Skeletal muscle cell (primary cell): ENCODE data around the gene CLSTN2.

ENCODE experiments used
- DNase-seq: peaks from one replicate; pipeline ENCODE4 v3.0.0-alpha.2; 2010; ENCODE audit warnings: low read depth
- H3K4me3 ChIP-seq: 2 replicates; pipeline ENCODE4 v1.5.1; 2011; ENCODE audit warnings: low read depth, mild to moderate bottlenecking, control low read depth, low read length, moderate library complexity

Gene CLSTN2

DNA sequence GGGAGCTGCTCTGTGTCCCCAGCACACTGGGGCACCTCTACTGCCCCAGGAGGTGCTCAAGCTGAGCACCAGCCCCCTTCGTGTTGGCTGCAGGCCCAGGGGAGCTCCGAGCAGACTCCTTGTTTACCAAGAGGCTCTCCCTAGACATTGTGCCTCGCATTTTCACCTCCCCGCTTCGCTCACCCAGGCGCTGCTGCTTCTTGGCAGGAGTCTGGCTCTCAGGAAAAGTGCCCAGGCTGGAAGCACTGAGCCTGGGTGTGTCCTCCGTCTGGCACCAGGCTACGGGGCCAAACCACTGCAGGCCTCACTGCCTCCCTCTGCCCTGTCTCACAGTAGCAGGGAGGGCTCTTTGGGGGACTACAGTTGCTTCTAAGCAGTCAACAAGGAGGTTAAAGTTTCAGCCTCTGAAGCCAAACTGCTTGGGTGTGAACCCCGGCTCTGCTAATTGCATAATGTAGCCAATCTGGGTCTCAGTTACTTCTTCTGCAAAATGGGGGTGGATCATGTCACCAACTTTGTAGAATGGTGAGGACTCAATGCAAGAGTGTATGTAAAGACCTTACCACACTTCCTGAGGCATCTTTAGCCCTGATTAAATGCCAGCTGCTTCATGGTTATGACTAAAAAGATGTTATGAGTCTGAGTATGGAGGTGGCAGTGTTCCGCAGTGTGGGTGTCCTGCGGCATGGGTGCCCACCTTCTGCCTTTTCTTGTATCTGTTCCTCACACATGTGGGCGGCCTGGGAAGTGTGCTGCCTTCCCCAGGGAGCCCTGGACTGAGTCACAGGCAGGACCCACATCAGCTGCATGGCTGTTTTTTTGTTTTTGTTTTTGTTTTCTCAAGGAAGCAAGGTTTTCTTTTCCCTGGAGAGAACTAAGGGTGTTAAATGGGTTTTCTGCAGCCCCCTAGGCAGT is 88.9 kb downstream of the CLSTN2 start:
- no peak for DNase-seq
- no peak overlapping the region for H3K4me3 ChIP-seq

DNA sequence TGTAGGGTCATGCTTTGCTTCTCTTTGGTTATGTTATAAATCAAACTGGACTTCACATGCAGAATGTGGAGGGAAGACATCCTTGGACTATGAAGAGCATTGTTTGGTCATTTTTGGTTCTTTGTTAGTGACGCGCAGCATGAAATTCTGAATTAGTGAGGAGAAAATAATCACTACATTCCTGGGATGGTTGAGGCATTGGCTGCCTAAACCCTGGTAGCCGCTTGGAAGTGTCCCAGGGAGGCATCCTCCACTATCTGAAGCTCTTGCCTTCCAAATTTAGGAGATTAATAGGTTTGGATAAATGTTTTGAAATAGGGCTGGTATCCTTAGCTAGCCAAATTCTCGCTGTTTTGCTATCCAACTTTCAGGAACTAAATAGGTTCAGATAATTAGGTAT is 96.2 kb downstream of the CLSTN2 start:
- H3K4me3 ChIP-seq: no peak overlapping the region
- no peak for DNase-seq

DNA sequence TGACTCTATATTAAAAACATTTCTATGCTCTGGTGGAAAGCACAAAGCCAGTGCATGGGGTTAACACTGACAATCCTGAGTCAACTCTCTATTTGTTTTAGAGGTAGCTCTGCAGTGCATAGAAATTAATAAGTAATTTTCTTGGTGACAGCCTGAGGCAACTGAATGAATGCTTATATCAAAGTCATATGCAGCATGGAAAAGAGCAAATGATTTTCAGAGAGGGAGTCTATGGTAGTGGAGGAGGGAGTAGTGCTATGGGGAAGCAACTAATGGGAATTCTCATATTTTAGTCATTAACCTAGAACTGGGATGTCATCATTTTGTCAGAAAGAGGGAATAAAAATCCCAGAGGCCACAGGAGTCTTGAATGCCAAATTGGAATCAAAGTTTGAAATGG is 99.1 kb downstream of the CLSTN2 start:
- DNase-seq: no peak
- no peak overlapping the region for H3K4me3 ChIP-seq

DNA sequence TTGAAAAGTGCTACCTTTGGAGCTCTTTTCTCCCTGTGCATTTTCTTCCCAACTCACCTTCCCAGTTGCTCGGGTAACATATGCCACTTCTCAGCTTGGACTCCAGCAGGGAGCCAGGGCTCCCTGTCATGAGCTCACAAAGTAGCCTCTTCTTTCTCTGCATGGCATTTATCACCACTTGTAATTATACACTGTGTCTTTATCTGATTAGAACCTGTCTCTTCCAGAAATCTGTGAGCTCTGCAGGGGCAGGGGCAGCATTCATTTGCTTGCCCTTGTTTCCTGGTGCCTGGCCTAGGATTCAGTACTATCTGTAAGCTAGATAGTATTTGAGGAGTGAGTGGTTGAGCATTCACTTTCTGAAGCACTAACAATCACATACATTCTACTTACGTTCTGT is 100.9 kb downstream of the CLSTN2 start:
- no peak overlapping the region for H3K4me3 ChIP-seq
- no peak for DNase-seq

GRCh38 chr3:140050396-140050795 is 115.4 kb downstream of the CLSTN2 start:
- H3K4me3 ChIP-seq: no peak overlapping the region
- DNase-seq: no peak

DNA sequence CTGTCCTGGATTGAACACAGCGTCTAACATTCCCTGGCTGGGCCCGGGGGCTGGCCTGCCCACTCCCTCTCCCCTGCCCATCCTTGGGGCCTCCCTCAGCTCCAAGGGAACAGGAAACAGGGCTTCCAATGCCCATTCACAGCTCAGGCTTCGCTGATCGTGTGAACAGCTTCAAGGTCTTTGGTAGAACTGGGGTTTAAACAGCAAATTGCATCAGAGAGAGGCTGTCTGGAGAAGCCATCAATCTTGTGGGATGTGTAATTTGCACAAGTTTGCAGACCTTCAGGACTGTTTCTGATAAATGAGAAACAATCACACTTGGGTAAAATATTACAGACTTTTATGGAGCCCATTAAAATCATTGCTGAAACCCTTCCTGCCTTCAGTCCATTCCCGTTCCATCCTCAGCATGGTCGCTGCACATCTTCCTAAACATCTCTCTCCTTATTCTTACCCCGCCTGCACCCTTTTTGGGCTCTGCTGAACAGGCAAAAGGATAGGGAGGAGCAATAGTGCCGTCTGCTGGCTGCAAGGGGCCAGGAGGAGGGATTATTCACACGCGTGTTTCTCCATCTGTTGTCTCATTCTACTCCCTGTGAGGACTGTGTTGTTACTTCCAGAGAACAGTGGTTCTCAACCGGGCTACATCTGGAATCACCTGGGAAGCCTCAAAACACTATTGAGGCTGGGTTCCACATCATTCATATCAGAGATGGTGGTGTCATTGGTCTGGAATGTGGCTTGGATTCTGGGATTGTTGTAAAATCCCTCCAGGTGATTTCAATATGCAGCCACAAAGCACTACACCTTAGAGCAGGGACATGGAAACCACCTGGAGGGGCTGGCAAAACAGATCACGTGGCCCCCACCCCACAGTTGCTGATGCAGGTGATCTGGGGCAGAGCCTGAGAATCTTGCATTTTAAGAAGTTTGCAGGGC is 116.3 kb downstream of the CLSTN2 start:
- H3K4me3 ChIP-seq: no peak overlapping the region
- DNase-seq: no peak

- no peak overlapping the region for H3K4me3 ChIP-seq
- DNase-seq: no peak
Measured at GRCh38 chr3:140052771-140053702, 118.1 kb downstream of the CLSTN2 start.

DNA sequence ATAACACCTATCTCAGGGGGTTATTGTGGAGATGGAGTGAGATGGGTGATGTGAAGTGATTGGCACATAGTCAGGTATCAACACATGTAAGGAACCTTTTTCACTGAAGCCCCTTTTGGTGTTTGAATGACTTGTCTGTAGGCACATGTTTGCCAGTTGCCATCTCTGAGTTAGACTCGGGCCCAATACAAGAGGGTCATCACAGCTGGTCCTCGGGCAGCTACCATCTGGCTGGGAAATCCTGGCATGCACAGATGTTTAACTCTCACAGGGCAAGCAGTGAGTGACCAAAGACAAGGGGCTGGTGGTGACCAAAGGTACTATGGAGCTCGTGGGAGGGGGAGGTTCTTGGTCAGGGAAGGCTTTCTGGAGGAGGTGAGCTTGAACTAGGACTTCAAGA is 118.8 kb downstream of the CLSTN2 start:
- H3K4me3 ChIP-seq: no peak overlapping the region

DNA sequence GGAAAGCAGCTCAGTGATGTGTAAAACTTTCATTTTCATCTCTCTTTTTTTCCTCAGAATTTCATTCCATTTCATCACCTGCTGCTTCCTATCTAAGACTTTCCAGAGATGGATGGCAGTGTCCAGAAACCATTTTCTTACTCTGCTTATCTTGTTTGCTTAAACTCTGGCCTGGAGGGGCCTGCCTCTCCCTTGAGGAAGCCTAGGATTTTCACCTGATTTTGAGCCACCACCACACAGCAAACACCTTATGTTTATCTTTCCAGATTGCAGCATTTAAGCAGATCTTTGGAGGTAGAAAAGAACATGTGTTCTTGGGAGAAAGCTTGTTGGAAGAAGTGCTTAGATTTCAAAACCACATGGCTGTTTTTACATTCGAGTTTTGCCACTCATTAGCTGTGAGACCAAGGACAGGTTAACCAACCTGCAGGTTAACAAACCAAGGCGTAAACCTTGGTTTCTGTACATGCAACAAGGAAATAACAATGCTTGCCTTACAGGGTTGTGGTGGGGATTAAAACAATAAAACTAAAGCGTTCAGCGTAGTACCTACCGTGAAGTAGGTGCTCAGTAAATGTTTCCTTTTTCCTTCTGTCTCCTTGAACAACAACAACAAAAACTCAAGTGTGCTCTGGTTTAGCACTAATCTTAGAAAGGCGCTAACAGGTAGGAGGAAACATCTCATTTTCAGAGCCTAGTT is 120.3 kb downstream of the CLSTN2 start:
- H3K4me3 ChIP-seq: no peak overlapping the region
- no peak for DNase-seq

More for the DNA sequence above, 118.8 kb downstream of the CLSTN2 start:
- no peak for DNase-seq

DNA sequence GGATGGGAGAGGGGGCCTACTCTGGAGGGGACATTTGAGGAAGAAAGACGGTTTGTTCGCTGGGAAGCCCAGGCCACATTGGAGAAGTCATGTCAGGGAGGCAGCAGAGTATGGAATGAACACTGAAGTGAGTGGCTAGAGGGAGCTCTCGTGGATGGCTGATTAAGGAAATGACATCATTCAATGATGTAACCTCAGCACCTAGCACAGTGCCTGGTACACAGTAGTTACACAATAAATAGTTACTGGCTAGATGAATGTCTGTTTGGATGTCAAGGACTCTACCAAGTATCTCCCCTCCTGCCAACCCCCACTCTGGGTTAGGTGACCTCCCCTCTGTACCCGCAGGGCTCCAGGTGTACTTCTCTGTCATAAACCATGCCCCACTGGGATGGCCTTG is 121.1 kb downstream of the CLSTN2 start:
- no peak overlapping the region for H3K4me3 ChIP-seq
- DNase-seq: no peak

- DNase-seq: no peak
- H3K4me3 ChIP-seq: no peak overlapping the region
Measured at GRCh38 chr3:140061211-140061610, 126.2 kb downstream of the CLSTN2 start.

DNA sequence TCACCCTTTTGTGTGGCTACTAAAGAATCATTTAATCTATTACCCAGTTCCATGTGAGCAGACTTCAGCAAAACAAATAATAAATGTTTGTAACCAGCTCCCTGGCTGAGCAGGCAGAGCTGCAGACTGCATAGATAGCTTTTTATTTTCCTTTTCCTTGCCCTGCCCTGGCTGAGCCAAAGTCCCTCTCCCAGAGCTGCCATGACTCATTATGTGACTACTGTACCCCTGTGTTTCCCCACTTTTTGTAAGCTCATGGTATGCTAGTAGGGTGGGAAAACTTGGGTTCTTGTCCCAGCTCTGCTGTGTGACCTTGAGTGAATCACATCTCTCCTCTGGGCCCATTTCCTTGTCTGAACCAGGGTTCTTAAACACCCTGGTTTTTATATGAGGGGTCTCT is 127.5 kb downstream of the CLSTN2 start:
- no peak for DNase-seq

DNA sequence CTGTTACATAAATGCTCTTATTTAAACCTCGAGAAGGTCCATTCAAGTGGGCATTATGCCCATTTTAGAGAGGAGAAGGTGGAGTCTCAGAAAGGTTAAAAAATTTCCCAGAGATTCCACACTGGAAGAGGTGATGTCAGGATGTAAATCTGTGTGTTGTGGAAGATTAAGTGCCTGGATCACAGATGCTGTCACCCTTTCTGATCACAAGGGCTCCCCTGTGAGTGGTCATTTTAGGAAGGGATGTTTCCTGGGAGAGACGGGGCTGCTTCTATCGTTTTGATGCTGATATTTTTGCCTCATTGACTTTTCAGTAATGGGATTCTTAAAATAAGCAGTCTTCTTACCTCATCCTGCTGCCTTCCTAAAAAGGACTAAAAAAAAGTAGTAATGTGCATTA is 132.5 kb downstream of the CLSTN2 start:
- DNase-seq: no peak

More for the DNA sequence above, 127.5 kb downstream of the CLSTN2 start:
- no peak overlapping the region for H3K4me3 ChIP-seq

GRCh38 chr3:140068494-140069017 is 133.6 kb downstream of the CLSTN2 start:
- no peak for DNase-seq
- H3K4me3 ChIP-seq: no peak overlapping the region

More for the DNA sequence above, 132.5 kb downstream of the CLSTN2 start:
- no peak overlapping the region for H3K4me3 ChIP-seq

GRCh38 chr3:140073278-140074045 is 138.5 kb downstream of the CLSTN2 start:
- no peak for DNase-seq
- H3K4me3 ChIP-seq: no peak overlapping the region

DNA sequence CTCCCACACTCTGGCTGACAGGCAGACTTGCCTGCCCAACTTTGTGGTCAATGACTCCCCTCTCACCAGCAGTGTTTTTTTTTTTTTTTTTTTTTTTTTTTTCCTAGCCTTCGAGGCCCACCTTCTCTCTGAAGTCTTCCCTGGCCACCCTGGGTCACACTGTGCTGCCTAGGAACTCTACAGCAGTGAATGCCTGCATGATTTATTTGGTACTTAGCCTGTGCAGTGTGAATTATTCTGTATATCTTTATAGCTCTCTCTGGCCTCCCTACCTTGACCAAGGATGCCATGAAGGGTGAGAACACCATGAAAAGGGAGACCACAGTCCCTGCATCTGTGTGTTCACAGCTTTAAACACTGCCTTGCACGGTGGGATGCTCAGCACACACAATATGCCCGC is 141.6 kb downstream of the CLSTN2 start:
- H3K4me3 ChIP-seq: no peak overlapping the region
- DNase-seq: no peak

- H3K4me3 ChIP-seq: no peak overlapping the region
Measured at GRCh38 chr3:140077406-140077805, 142.4 kb downstream of the CLSTN2 start.

DNA sequence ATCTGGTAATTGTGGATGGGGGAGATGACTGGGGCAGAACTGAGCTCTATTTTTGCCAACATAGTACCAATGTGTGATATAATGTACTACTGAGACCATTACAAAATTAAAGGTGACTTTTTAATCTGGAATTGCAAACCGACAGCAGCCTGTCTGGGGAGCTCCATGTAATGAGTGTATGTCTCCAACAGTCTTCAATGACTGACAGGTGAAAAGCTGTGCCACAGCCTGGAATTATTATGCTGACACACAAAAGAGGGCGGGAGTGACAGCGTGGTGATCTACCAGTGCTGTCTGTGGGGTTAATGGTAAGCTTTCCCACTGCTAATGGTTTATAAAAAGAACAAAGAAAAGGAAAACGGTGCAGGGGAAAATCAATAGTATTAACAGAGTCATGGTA is 143.4 kb downstream of the CLSTN2 start:
- H3K4me3 ChIP-seq: no peak overlapping the region
- DNase-seq: no peak

More at GRCh38 chr3:140077406-140077805, 142.4 kb downstream of the CLSTN2 start:
- no peak for DNase-seq
